Caco-2 (cell line): Measurements from ENCODE around the gene PLEKHG7. TPM values are rescaled to one million over a fixed set of nuclear protein-coding genes. Genes with fewer than 3 reads are reported as not detected.
"Not testable (repeated sequence)": the region's sequence is repeated elsewhere in the genome, so short reads cannot be mapped to it uniquely, and the experiment has no call there.

Experiments used
- Bru-seq: library from RNA; stranded (reverse); fragments of 400-500 nt; gene quantifications from one replicate; lab custom pipeline; 2021; lab: Mats Ljungman, UMichigan
- BruChase-seq, 2 experiments: library from RNA; stranded (reverse); fragments of 400-500 nt; gene quantifications; one replicate each; lab custom pipeline; 2021; lab: Mats Ljungman, UMichigan
- BruUV-seq: library from RNA; stranded (reverse); fragments of 400-500 nt; replicated peaks from 2 replicates; lab custom pipeline; 2021; lab: Mats Ljungman, UMichigan
- CTCF ChIA-PET: fragments of 300-600 bp; sonication (Branson Sonifier 250); formaldehyde crosslinking; loops from one replicate; lab custom pipeline; 2022; ENCODE audit warnings: antibody characterized with exemption; lab: Charles Lee
- POLR2A ChIA-PET: fragments of 300-600 bp; sonication (Branson Sonifier 250); formaldehyde crosslinking; loops from one replicate; lab custom pipeline; 2022; ENCODE audit warnings: antibody characterized with exemption; lab: Charles Lee
- DNase-seq, 2 experiments: peaks; one replicate each; pipeline versions ENCODE4 v3.0.0 to v3.0.0-alpha.2; 2020 to 2022
- H3K27me3 ChIP-seq: replicated peaks from 2 replicates; pipeline ENCODE4 v1.6.0; 2011; ENCODE audit warnings: low read length; ENCODE audit not compliant: control insufficient read depth, insufficient read depth
- H3K36me3 ChIP-seq: 2 replicates; pipeline ENCODE4 v1.5.1; 2011; ENCODE audit warnings: low read length; ENCODE audit not compliant: control insufficient read depth, insufficient read depth
- H3K4me1 ChIP-seq: fragments of 250-450 bp; sonication (Bioruptor Pico); 2 replicates; pipeline ENCODE4 v1.5.1; 2020; ENCODE audit warnings: mild to moderate bottlenecking
- H3K4me3 ChIP-seq: 2 replicates; pipeline ENCODE4 v1.5.1; 2011; ENCODE audit warnings: low read depth, mild to moderate bottlenecking, control low read depth, low read length
- H3K9me3 ChIP-seq: fragments of 250-450 bp; sonication (Bioruptor Pico); 2 replicates; pipeline ENCODE4 v1.5.1; 2020; ENCODE audit warnings: mild to moderate bottlenecking, moderate library complexity
- H3K27ac Mint-ChIP-seq: one replicate; pipeline ENCODE4 v1.8.0; 2022; ENCODE audit warnings: mixed read lengths; ENCODE audit not compliant: unreplicated experiment
- H3K27me3 Mint-ChIP-seq: one replicate; pipeline ENCODE4 v1.8.0; 2022; ENCODE audit warnings: mixed read lengths; ENCODE audit not compliant: insufficient read depth, unreplicated experiment
- H3K36me3 Mint-ChIP-seq: one replicate; pipeline ENCODE4 v1.8.0; 2022; ENCODE audit warnings: mild to moderate bottlenecking, mixed read lengths; ENCODE audit not compliant: insufficient read depth, unreplicated experiment
- H3K4me1 Mint-ChIP-seq: one replicate; pipeline ENCODE4 v1.8.0; 2022; ENCODE audit warnings: low read depth, mixed read lengths; ENCODE audit not compliant: unreplicated experiment
- H3K4me3 Mint-ChIP-seq: one replicate; pipeline ENCODE4 v1.8.0; 2022; ENCODE audit warnings: mild to moderate bottlenecking, moderate library complexity, mixed read lengths; ENCODE audit not compliant: unreplicated experiment
- H3K9me3 Mint-ChIP-seq: one replicate; pipeline ENCODE4 v1.8.0; 2022; ENCODE audit warnings: mixed read lengths; ENCODE audit not compliant: unreplicated experiment
- intact Hi-C: fragments of 100-400 bp; cut with micrococcal nuclease; formaldehyde crosslinking; loops from one replicate; pipeline ENCODE4 v1.10.0; 2022; ENCODE audit not compliant: unreplicated experiment
- long read RNA-seq: library from polyadenylated mRNA; stranded (forward); transcript quantifications from one replicate; pipeline ENCODE4 v2.0.0, GENCODE V29; 2022
- total RNA-seq: library from RNA; stranded (reverse); gene quantifications from 2 replicates; pipeline ENCODE4 v1.2.3, GENCODE V29; 2022
- TF ChIP-seq, protein P1 (sequence below), 2 experiments: fragments of 200-600 bp in 1 of 2; IDR thresholded peaks; 1 replicate in 1 of 2; 2 replicates in 1 of 2; pipeline versions ENCODE4 v1.5.1 to v1.8.0; 2011 to 2022; ENCODE audit warnings: antibody characterized with exemption in 1 of 2, control low read depth in 1 of 2, inconsistent platforms in 1 of 2, low read depth in 1 of 2, low read length in 1 of 2, mild to moderate bottlenecking in 1 of 2, moderate library complexity in 1 of 2; ENCODE audit not compliant: insufficient read depth in 1 of 2, severe bottlenecking in 1 of 2, unreplicated experiment in 1 of 2

The PLEKHG7 gene, protein sequence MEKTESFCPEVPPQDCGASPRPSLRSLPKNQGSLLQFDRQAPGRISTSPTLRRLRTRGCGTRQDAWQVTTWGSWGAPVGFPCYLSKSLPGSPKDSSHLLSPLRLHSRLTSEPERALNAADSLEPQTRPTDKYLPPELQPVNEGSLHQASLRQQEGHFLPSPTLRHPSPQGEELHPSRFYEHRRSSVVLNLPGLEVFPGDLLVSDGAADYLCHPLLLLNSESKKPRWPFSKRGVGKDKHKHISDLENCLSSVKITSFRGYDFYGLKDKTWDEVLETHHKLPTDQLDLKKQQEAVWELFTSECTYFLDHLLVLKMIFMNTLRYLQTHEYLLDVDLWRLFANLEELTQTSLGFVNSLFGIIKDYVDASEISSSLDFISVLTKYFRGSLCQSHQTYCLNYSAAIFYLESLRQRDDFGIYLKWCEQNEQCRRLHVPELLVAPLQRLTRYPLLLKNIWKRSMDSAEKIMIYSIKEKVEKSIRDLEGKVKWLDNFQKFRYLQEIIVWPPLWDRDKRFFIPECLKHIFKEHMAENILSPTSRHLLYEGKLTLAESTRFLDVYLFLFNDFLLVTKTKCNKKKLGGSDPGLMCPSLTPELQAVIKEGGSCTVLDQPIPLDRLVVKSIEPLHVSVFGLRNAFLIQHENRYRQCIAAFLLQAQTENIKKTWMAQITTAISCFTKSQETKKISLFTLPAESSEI
- total RNA-seq: 0.12 and 0.23 TPM in 2 replicates
- Bru-seq, nascent RNA: percentile 21 among the genes with signal in this experiment
- BruChase-seq, experiment 1, labeled RNA remaining after a 2-hour chase: percentile 20 among the genes with signal in this experiment
- BruChase-seq, experiment 2, labeled RNA remaining after a 6-hour chase: percentile 13 among the genes with signal in this experiment
- long read RNA-seq, partial matches to known transcripts: 0 of 6 reads
- long read RNA-seq, other reads (novel, unspliced or antisense): 6 of 6 reads

DNA sequence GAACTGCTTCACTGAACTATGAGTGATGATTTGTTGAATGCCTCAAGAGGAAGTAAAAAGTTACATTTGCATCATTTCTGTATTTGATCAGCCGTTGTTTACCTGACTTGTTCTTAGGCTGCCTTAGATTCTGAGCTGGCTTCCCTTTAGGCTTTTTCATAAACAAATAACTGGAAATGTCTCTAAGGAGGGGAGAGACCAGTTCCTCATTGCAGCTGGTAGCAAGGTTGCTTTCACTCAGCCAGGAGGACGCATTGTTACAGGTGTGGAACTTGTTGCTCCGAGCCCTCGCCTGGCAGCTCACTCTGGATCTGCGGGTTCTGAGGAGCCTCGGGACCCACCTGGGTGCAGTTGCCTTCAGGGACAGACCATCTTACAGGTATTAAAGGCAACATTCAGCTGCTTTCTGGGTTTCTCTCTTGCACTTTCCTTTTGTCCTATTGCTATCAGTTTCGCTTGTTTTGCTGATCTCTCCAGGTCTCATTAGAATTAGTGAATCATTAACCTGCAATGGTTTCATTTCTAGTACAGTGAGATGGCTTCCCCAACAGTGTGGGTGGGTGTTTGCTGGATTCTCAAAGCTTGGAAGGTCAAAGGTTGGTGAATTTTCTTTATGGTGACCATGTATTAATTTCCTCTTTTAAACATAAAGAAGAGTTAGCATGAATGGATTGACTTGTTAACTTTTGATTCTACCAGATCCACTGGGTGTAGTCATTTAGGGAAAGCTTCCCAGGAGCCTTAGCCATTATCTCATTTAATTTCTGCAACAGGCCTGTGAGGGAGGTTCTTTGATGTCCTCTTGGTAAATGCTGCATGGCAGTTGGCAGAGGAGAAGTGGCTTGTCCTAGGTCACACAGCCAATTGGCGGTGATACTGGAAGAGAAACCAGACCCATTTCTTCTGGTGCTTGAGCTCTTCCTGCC, at the start of gene PLEKHG7:
Gene PLEKHG7, plus strand, starts transcription at position 236 of the 926 bp plus-strand sequence. CDS start 3,643 bp downstream, outside the sequence.
- no peaks in the 10 kb centered on the region for H3K27me3 Mint-ChIP-seq
- Histone ChIP-seq H3K27me3 (no peaks in the 10 kb centered on the region), H3K4me1 (peaks cover 15% of the 10 kb centered on the region), H3K36me3 (no peaks in the 10 kb centered on the region), H3K4me3 (peak within 1 kb of the TSS; percentile 38), H3K9me3 (no peaks in the 10 kb centered on the region)
- ChIA-PET CTCF (no interaction called here), POLR2A (no interaction called here)
- H3K36me3 Mint-ChIP-seq: no peaks in the 10 kb centered on the region
- intact Hi-C loops: no loop called here
- H3K4me1 Mint-ChIP-seq: peaks cover 13% of the 10 kb centered on the region
- H3K9me3 Mint-ChIP-seq: peaks cover 10% of the 10 kb centered on the region
- no TSS peak for BruUV-seq
- H3K4me3 Mint-ChIP-seq: peak within 1 kb of the TSS; percentile 72
- H3K27ac Mint-ChIP-seq: peak within 1 kb of the TSS; percentile 50
- DNase-seq: peak in 1 of 2 experiments; percentile 29
- TF ChIP-seq, protein P1, sequence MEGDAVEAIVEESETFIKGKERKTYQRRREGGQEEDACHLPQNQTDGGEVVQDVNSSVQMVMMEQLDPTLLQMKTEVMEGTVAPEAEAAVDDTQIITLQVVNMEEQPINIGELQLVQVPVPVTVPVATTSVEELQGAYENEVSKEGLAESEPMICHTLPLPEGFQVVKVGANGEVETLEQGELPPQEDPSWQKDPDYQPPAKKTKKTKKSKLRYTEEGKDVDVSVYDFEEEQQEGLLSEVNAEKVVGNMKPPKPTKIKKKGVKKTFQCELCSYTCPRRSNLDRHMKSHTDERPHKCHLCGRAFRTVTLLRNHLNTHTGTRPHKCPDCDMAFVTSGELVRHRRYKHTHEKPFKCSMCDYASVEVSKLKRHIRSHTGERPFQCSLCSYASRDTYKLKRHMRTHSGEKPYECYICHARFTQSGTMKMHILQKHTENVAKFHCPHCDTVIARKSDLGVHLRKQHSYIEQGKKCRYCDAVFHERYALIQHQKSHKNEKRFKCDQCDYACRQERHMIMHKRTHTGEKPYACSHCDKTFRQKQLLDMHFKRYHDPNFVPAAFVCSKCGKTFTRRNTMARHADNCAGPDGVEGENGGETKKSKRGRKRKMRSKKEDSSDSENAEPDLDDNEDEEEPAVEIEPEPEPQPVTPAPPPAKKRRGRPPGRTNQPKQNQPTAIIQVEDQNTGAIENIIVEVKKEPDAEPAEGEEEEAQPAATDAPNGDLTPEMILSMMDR (IDR thresholded peaks at IDR 0.05; ENCODE audit: insufficient read depth in 1 of 2, low read depth in 1 of 2, low read length in 1 of 2, severe bottlenecking in 1 of 2, unreplicated experiment in 1 of 2): no peak

DNA sequence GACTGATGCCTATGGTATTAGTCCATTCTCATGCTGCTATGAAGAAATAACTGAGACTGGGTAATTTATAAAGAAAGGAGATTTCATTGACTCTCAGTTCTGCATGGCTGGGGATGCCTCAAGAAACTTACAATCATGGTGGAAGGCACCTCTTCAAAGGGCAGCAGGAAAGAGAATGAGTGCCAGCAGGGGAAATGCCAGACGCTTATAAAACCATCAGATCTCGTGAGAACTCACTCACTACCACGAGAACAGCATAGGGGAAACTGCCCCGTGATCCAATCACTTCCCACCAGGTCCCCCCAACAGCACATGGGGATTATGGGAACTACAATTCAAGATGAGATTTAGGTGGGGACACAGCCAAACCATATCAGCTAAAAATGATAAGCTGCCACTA, 48.5 kb upstream of the PLEKHG7 start:
- H3K36me3 Mint-ChIP-seq, H3K9me3 Mint-ChIP-seq, H3K4me3 ChIP-seq, intact Hi-C loops, H3K27me3 ChIP-seq, BruUV-seq, DNase-seq, H3K36me3 ChIP-seq, H3K9me3 ChIP-seq, H3K4me1 Mint-ChIP-seq, CTCF ChIA-PET, POLR2A ChIA-PET, H3K27ac Mint-ChIP-seq, H3K4me1 ChIP-seq, H3K4me3 Mint-ChIP-seq: not testable (repeated sequence)
- peaks cover 22% of the 10 kb centered on the region for H3K27me3 Mint-ChIP-seq

DNA sequence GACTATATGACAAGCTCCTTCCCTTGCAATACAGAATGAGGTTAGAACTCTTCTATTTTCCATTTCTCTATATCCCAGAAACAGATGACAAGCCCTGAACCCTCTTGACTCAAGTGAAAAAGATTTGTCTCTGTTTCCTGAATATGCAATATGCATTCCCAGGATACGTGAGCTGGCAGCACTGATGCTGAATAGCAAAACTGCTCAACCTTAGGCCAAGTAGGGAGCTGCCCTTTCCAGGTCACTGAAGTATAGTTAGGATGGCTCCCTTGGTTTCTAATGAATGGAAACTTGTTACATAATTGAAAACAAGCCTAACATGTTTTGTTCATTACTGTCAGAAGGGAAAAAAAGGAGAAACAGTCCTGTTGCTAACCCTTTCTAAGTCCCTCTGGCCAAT, 47.9 kb upstream of the PLEKHG7 start:
- Mint-ChIP-seq H3K9me3 (no peaks in the 10 kb centered on the region), H3K27ac (no peak overlapping the region), H3K4me1 (no peaks in the 10 kb centered on the region), H3K27me3 (peaks cover 17% of the 10 kb centered on the region), H3K36me3 (no peaks in the 10 kb centered on the region), H3K4me3 (no peak overlapping the region)
- no TSS peak for BruUV-seq
- no peaks in the 10 kb centered on the region for H3K36me3 ChIP-seq
- ChIA-PET POLR2A (no interaction called here), CTCF (no interaction called here)
- intact Hi-C loops: no loop called here
- no peaks in the 10 kb centered on the region for H3K9me3 ChIP-seq
- no peaks in the 10 kb centered on the region for H3K27me3 ChIP-seq
- DNase-seq: no peak
- no peak overlapping the region for H3K4me3 ChIP-seq
- no peaks in the 10 kb centered on the region for H3K4me1 ChIP-seq
- TF ChIP-seq, protein P1 (IDR thresholded peaks at IDR 0.05; ENCODE audit: insufficient read depth in 1 of 2, low read depth in 1 of 2, low read length in 1 of 2, severe bottlenecking in 1 of 2, unreplicated experiment in 1 of 2): no peak
